ENCODE results near the gene TTC39A.

The TTC39A gene

DNA sequence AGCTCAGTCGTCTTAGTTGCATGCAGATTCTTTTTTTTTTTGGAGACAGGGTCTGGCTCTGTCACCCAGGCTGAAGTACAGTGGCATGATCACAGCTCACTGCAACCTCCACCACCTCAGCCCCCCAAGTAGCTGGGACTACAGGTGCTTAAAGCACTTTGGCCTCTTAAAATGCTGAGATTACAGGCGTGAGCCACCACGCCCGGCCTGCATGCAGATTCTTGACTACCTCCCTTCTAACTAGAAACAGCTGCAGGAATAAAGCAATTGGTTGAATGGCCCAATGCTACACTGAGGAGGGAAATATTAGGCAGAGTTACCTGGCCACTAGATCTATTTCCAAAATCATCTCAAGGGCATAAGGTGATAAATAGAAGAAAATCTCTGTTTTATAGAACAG lies 29.5 kb upstream of the TTC39A start:
- DNase-seq = no peak
- Histone ChIP-seq H3K4me2 (ENCODE audit: low read depth, low read length) (no peak overlapping the region), H3K9me3 (replicated peaks; ENCODE audit: insufficient read depth, low read length) (no peaks in the 10 kb centered on the region), H3K9me2 (replicated peaks; ENCODE audit: insufficient read depth, low read length) (no peaks in the 10 kb centered on the region), H3K27me3 (replicated peaks; ENCODE audit: insufficient read depth, low read length) (no peaks in the 10 kb centered on the region), H3K4me1 (ENCODE audit: low read length) (no peaks in the 10 kb centered on the region), H4K20me1 (ENCODE audit: insufficient read depth, low read length) (no peaks in the 10 kb centered on the region), H3K9ac (ENCODE audit: low read length) (no peak overlapping the region), H3K27ac (ENCODE audit: low read length) (no peak overlapping the region), H3K36me3 (replicated peaks; ENCODE audit: insufficient read depth, low read length) (no peaks in the 10 kb centered on the region), H3F3A (ENCODE audit: insufficient read depth, low read length) (no peaks in the 10 kb centered on the region), H3K4me3 (ENCODE audit: low read length) (no peak overlapping the region), H3K79me2 (ENCODE audit: low read length) (no peaks in the 10 kb centered on the region), H2AFZ (ENCODE audit: low read length) (no peak overlapping the region)
- TF ChIP-seq EZH2 (optimal IDR thresholded peaks at IDR 0.05; ENCODE audit: low read depth, low read length) (no peak), EZH2phosphoT487 (IDR thresholded peaks at IDR 0.05; ENCODE audit: low read length) (no peak), CTCF (IDR thresholded peaks at IDR 0.05; ENCODE audit: low read length) (no peak)

DNA sequence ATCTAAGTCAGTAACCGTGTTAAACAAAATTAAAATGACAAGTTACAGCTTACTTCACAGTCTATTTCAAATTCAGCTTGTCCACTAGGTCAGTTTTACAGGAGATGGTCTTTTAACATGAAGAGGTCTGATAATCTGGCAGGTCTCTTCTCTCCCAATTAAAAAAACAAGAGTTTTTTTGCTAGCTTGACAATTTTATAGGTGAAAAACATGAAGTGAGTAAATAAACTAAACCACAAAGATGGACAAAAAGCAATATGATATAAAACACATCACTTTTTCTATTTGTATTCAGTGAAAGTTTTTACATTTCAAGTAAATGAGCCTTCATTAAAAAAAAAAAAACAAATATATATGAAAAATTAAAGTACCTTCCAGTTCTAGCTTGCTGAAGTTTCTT lies 25.0 kb upstream of the TTC39A start:
- Histone ChIP-seq H3K9me3 (replicated peaks; ENCODE audit: insufficient read depth, low read length) (no peaks in the 10 kb centered on the region), H3K4me1 (ENCODE audit: low read length) (no peaks in the 10 kb centered on the region), H3K4me2 (ENCODE audit: low read depth, low read length) (no peak overlapping the region), H3K9ac (ENCODE audit: low read length) (no peak overlapping the region), H4K20me1 (ENCODE audit: insufficient read depth, low read length) (no peaks in the 10 kb centered on the region), H3K27ac (ENCODE audit: low read length) (no peak overlapping the region), H3K9me2 (replicated peaks; ENCODE audit: insufficient read depth, low read length) (no peaks in the 10 kb centered on the region), H3F3A (ENCODE audit: insufficient read depth, low read length) (no peaks in the 10 kb centered on the region), H3K27me3 (replicated peaks; ENCODE audit: insufficient read depth, low read length) (no peaks in the 10 kb centered on the region), H2AFZ (ENCODE audit: low read length) (no peak overlapping the region), H3K36me3 (replicated peaks; ENCODE audit: insufficient read depth, low read length) (no peaks in the 10 kb centered on the region), H3K4me3 (ENCODE audit: low read length) (no peak overlapping the region), H3K79me2 (ENCODE audit: low read length) (no peaks in the 10 kb centered on the region)
- DNase-seq = no peak
- TF ChIP-seq CTCF (IDR thresholded peaks at IDR 0.05; ENCODE audit: low read length) (no peak), EZH2 (optimal IDR thresholded peaks at IDR 0.05; ENCODE audit: low read depth, low read length) (no peak), EZH2phosphoT487 (IDR thresholded peaks at IDR 0.05; ENCODE audit: low read length) (no peak)

GRCh38 chr1:51354416-51354815 lies 24.1 kb upstream of the TTC39A start:
- H3K9ac ChIP-seq (ENCODE audit: low read length) = no peak overlapping the region
- H3F3A ChIP-seq (ENCODE audit: insufficient read depth, low read length) = no peaks in the 10 kb centered on the region
- H3K4me1 ChIP-seq (ENCODE audit: low read length) = no peaks in the 10 kb centered on the region
- H3K9me2 ChIP-seq (replicated peaks; ENCODE audit: insufficient read depth, low read length) = no peaks in the 10 kb centered on the region
- H3K27ac ChIP-seq (ENCODE audit: low read length) = no peak overlapping the region
- DNase-seq = no peak
- H3K9me3 ChIP-seq (replicated peaks; ENCODE audit: insufficient read depth, low read length) = no peaks in the 10 kb centered on the region
- H3K27me3 ChIP-seq (replicated peaks; ENCODE audit: insufficient read depth, low read length) = no peaks in the 10 kb centered on the region
- H3K4me2 ChIP-seq (ENCODE audit: low read depth, low read length) = no peak overlapping the region
- no peaks in the 10 kb centered on the region for H3K79me2 ChIP-seq (ENCODE audit: low read length)
- H3K4me3 ChIP-seq (ENCODE audit: low read length) = no peak overlapping the region
- no peaks in the 10 kb centered on the region for H3K36me3 ChIP-seq (replicated peaks; ENCODE audit: insufficient read depth, low read length)
- H4K20me1 ChIP-seq (ENCODE audit: insufficient read depth, low read length) = no peaks in the 10 kb centered on the region
- no peak for TF ChIP-seq CTCF (IDR thresholded peaks at IDR 0.05; ENCODE audit: low read length)
- no peak for TF ChIP-seq EZH2phosphoT487 (IDR thresholded peaks at IDR 0.05; ENCODE audit: low read length)
- TF ChIP-seq EZH2 (optimal IDR thresholded peaks at IDR 0.05; ENCODE audit: low read depth, low read length) = no peak
- H2AFZ ChIP-seq (ENCODE audit: low read length) = no peak overlapping the region

All from MM.1S (cell line).